ENCODE measurements around the gene ADNP2. TPM values are rescaled to one million over a fixed set of nuclear protein-coding genes. Genes with fewer than 3 reads are reported as not detected.

The ADNP2 gene
- total RNA-seq, 1 donor from 2014 or later, result 15.2 TPM

GRCh38 chr18:80075940-80076339 lies 33.1 kb upstream of the ADNP2 start:
- Mint-ChIP-seq H3K9me3 (ENCODE audit: low read depth) (no peaks in the 10 kb centered on the region), H3K4me1 (ENCODE audit: low read depth) (no peaks in the 10 kb centered on the region), H3K4me3 (ENCODE audit: unreplicated experiment) (no peak overlapping the region), H3K36me3 (ENCODE audit: low read depth) (peaks cover 4% of the 10 kb centered on the region), H3K27me3 (ENCODE audit: low read depth) (no peaks in the 10 kb centered on the region), H3K27ac (ENCODE audit: unreplicated experiment) (no peak overlapping the region)
- DNase-seq (ENCODE audit: low spot score), result no peak
- no peak for TF ChIP-seq CTCF (IDR thresholded peaks at IDR 0.05)

DNA sequence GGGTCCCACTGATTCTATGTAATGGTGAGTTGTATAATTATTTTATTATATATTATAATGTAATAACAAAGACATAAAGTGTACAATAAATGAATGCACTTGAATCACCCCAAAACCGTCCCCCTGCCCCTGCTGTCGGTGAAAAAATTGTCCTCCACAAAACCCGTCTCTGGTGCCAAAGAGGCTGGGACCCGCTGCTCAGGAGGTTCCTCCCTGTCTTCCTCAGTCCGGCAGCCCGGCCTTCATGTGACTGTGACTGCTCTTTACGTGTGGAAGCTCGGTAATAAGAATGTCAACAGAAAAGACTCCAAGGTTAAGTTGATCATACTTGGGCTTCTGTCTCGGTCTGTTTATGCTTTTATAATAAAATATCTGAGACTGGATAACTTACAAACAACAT lies 32.7 kb upstream of the ADNP2 start:
- H3K27me3 Mint-ChIP-seq (ENCODE audit: low read depth), result no peaks in the 10 kb centered on the region
- no peaks in the 10 kb centered on the region for H3K9me3 Mint-ChIP-seq (ENCODE audit: low read depth)
- no peak overlapping the region for H3K27ac Mint-ChIP-seq (ENCODE audit: unreplicated experiment)
- H3K4me1 Mint-ChIP-seq (ENCODE audit: low read depth), result no peaks in the 10 kb centered on the region
- H3K4me3 Mint-ChIP-seq (ENCODE audit: unreplicated experiment), result no peak overlapping the region
- TF ChIP-seq CTCF (IDR thresholded peaks at IDR 0.05), result no peak
- DNase-seq (ENCODE audit: low spot score), result no peak
- H3K36me3 Mint-ChIP-seq (ENCODE audit: low read depth), result peaks cover 7% of the 10 kb centered on the region

DNA sequence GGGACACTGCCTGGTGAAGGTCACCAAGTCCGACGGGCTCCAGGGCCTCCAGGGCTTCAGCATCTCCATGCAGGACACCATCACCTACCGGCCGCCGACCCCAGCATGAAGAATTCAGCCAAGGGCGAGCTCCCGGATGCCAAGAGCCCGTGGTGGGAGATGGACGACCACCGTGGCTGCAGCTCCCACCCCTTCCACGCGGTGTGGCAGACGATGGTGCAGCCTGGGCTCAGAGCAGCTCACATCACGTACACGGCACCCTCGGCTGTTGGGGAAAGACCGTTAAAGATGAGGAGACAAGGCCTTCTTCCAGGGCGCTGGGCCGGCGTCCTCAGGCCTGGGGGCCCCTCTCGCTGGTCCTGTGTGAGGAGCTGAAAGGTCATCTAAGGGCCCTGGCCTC lies 31.2 kb upstream of the ADNP2 start:
- H3K36me3 Mint-ChIP-seq (ENCODE audit: low read depth), result peaks cover 9% of the 10 kb centered on the region
- no peak for TF ChIP-seq CTCF (IDR thresholded peaks at IDR 0.05)
- H3K27ac Mint-ChIP-seq (ENCODE audit: unreplicated experiment), result no peak overlapping the region
- H3K4me1 Mint-ChIP-seq (ENCODE audit: low read depth), result no peaks in the 10 kb centered on the region
- H3K4me3 Mint-ChIP-seq (ENCODE audit: unreplicated experiment), result no peak overlapping the region
- H3K27me3 Mint-ChIP-seq (ENCODE audit: low read depth), result no peaks in the 10 kb centered on the region
- DNase-seq (ENCODE audit: low spot score), result no peak
- no peaks in the 10 kb centered on the region for H3K9me3 Mint-ChIP-seq (ENCODE audit: low read depth)

DNA sequence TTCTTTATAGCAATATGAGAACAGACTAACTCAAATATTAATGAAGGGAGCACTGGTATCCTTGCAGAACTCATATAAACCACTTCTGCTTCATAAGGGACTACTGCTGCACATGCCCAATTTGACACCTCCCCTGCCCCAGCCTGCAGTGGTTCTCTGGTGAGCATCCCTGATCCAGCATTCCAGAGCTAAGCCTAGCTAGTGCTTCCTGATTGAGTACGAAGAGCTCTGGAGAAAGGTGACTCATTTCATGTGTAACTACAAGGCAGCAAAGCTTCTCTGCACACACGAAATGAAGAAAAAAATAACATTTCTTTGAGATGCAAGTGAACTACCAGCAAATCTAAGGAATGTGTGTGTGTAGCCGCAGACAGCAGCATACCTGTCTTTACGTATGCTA lies 22.8 kb upstream of the ADNP2 start:
- Mint-ChIP-seq H3K4me3 (ENCODE audit: unreplicated experiment) (no peak overlapping the region), H3K4me1 (ENCODE audit: low read depth) (no peaks in the 10 kb centered on the region), H3K9me3 (ENCODE audit: low read depth) (peaks cover 33% of the 10 kb centered on the region), H3K27me3 (ENCODE audit: low read depth) (peaks cover 2% of the 10 kb centered on the region), H3K27ac (ENCODE audit: unreplicated experiment) (no peak overlapping the region), H3K36me3 (ENCODE audit: low read depth) (peaks cover 18% of the 10 kb centered on the region)
- DNase-seq (ENCODE audit: low spot score), result no peak
- no peak for TF ChIP-seq CTCF (IDR thresholded peaks at IDR 0.05)

DNA sequence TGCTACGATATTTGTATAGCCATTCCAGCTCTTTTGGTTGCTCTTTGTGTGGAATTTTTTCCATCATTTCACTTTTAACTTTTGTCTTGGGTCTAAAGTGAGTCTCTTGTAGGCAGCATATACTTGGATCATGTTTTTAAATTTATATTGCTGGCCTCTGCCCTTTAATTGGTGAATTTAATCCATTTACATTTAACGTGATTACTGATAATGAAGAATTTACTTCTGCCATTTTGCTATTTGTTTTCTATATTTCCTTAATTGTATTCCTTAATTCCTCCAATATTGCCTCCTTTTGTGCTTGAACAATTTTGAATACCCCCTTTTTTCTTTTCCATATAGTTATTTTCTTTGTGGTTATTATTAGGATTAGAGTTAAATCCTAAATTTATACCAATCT lies 21.0 kb upstream of the ADNP2 start:
- DNase-seq (ENCODE audit: low spot score), result no peak
- Mint-ChIP-seq H3K4me3 (ENCODE audit: unreplicated experiment) (no peak overlapping the region), H3K9me3 (ENCODE audit: low read depth) (peaks cover 39% of the 10 kb centered on the region), H3K36me3 (ENCODE audit: low read depth) (peaks cover 17% of the 10 kb centered on the region), H3K27me3 (ENCODE audit: low read depth) (peaks cover 3% of the 10 kb centered on the region), H3K27ac (ENCODE audit: unreplicated experiment) (no peak overlapping the region), H3K4me1 (ENCODE audit: low read depth) (no peaks in the 10 kb centered on the region)
- TF ChIP-seq CTCF (IDR thresholded peaks at IDR 0.05), result no peak
